Kidney (tissue), 14 donors: ENCODE results near the gene OR1Q1. TPM values are rescaled to one million over a fixed set of nuclear protein-coding genes. Genes with fewer than 3 reads are reported as not detected.

Experiments
- DNase-seq, 5 donors: peaks; one replicate each; pipeline ENCODE4 v3.0.0-alpha.2; 2013 to 2020
- FAIRE-seq: peaks from 2 replicates; lab custom pipeline; 2012; peaks lifted over from hg19 to GRCh38; lab: Jason Lieb, UNC
- H3K27ac ChIP-seq, 2 donors: one replicate each; pipeline ENCODE4 v1.7.0; 2013; ENCODE audit warnings: low read depth in 2 of 2, low read length in 2 of 2, inconsistent platforms in 1 of 2
- H3K27me3 ChIP-seq: one replicate; pipeline ENCODE4 v1.7.1; 2013; ENCODE audit warnings: low read length, inconsistent platforms; ENCODE audit not compliant: control insufficient read depth, insufficient read depth
- H3K36me3 ChIP-seq, 3 donors: one replicate each; pipeline versions ENCODE4 v1.7.0 to v1.7.1; 2013; ENCODE audit warnings: low read length in 3 of 3, control low read depth in 1 of 3, inconsistent platforms in 1 of 3; ENCODE audit not compliant: insufficient read depth in 3 of 3, control insufficient read depth in 2 of 3
- H3K4me1 ChIP-seq, 3 donors: one replicate each; pipeline versions ENCODE4 v1.7.0 to v1.7.1; 2013; ENCODE audit warnings: low read length in 3 of 3, inconsistent platforms in 1 of 3, low read depth in 1 of 3; ENCODE audit not compliant: control insufficient read depth in 2 of 3, insufficient read depth in 2 of 3
- H3K4me3 ChIP-seq, 3 donors: one replicate each; pipeline versions ENCODE4 v1.7.0 to v1.8.1; 2013; ENCODE audit warnings: low read length in 3 of 3, control low read depth in 1 of 3, inconsistent platforms in 1 of 3
- H3K9ac ChIP-seq, 3 donors: one replicate each; pipeline versions ENCODE4 v1.7.0 to v1.7.1; 2013; ENCODE audit warnings: low read length in 3 of 3, control low read depth in 1 of 3, inconsistent platforms in 1 of 3
- H3K9me3 ChIP-seq, 3 donors: one replicate each; pipeline versions ENCODE4 v1.7.0 to v1.7.1; 2013; ENCODE audit warnings: low read length in 3 of 3, control low read depth in 1 of 3, inconsistent platforms in 1 of 3; ENCODE audit not compliant: control insufficient read depth in 2 of 3, insufficient read depth in 1 of 3
- intact Hi-C: fragments of 100-400 bp; cut with DNase I; formaldehyde crosslinking; loops from one replicate; pipeline ENCODE4 v1.11.1; 2022
- polyA plus RNA-seq: library from polyadenylated mRNA; stranded (reverse); fragments of 350-450 nt; fragmentation: Illumina TruSeq; extraction: RNeasy Lipid Tissue Mini Kit (QIAGEN cat#74804); gene quantifications from one replicate; pipeline ENCODE4 v1.2.3, GENCODE V29; 2014; ENCODE audit warnings: low read depth, low replicate concordance; ENCODE audit not compliant: insufficient read depth
- total RNA-seq: library from RNA; stranded (reverse); fragmentation: NEBNext Ultra II Directional; extraction: Animal tissue kit (Norgen Biotek cat#: 25700); gene quantifications from one replicate; pipeline ENCODE4 v1.2.1, GENCODE V29; 2021
- TF ChIP-seq, protein P1 (sequence below): IDR thresholded peaks from 3 replicates; pipeline ENCODE4 v1.5.1; 2012; ENCODE audit warnings: mild to moderate bottlenecking, moderate library complexity, borderline replicate concordance; ENCODE audit not compliant: insufficient read depth; ENCODE audit errors: extremely low read depth
- donor health status: control.
- donor health status: control.
- donor health status: control.
- donor health status: control.
- donor health status: control.
- donor health status: DM: yes; HTN: yes; CAD: no.
- donor health status: Normal renal cell carcinoma (clear cell type).

Gene OR1Q1
- total and polyA plus RNA-seq, 2 donors from 2014 or later = not detected

DNA sequence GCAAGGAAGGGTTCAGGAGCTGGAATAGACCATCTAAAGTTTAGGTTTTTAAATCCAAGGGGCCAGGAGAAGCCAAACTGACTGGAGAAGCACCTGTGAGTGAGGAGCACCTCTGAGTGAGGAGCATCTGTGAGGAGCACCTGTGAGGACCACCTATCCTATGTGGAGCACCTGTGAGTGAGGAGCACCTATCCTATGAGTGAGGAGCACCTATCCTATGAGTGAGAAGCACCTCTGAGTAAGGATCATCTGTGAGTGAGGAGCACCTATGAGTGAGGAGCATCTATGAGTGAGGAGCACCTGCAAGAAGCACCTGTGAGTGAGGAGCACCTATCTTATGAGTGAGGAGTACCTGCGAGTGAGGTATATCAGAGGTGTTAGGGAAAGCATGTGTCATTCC, 8.0 kb upstream of the OR1Q1 start:
- intact Hi-C loops = no loop called here
- TF ChIP-seq, protein P1, sequence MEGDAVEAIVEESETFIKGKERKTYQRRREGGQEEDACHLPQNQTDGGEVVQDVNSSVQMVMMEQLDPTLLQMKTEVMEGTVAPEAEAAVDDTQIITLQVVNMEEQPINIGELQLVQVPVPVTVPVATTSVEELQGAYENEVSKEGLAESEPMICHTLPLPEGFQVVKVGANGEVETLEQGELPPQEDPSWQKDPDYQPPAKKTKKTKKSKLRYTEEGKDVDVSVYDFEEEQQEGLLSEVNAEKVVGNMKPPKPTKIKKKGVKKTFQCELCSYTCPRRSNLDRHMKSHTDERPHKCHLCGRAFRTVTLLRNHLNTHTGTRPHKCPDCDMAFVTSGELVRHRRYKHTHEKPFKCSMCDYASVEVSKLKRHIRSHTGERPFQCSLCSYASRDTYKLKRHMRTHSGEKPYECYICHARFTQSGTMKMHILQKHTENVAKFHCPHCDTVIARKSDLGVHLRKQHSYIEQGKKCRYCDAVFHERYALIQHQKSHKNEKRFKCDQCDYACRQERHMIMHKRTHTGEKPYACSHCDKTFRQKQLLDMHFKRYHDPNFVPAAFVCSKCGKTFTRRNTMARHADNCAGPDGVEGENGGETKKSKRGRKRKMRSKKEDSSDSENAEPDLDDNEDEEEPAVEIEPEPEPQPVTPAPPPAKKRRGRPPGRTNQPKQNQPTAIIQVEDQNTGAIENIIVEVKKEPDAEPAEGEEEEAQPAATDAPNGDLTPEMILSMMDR = no peak
- no peak overlapping the region for H3K27ac ChIP-seq
- DNase-seq (no peak), FAIRE-seq (no peak)
- no peaks in the 10 kb centered on the region for H3K36me3 ChIP-seq
- no peak overlapping the region for H3K4me3 ChIP-seq
- H3K27me3 ChIP-seq = no peaks in the 10 kb centered on the region
- H3K4me1 ChIP-seq = no peaks in the 10 kb centered on the region
- H3K9ac ChIP-seq = no peak overlapping the region
- peaks cover 0 to 2% (median 0%) of the 10 kb centered on the region in 3 donors for H3K9me3 ChIP-seq

DNA sequence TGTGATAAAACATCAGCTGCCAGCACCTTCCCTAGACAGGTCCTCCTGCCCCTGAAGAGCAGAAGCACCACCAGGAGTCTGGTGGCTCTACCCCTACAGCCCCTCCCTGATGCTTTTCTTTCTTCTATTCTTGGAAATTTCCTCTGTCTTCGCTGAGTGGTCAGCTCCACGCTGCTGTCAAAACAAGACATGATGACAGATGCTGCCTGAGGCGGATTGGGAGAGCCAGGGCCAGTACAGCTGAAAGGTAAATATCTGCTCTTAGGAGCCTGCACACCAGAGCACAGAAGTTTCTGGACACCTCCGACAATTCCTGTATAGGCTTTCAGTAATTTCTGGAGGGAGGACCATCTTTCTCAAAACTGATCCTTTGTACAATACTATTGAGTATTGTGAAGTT, 4.7 kb upstream of the OR1Q1 start:
- TF ChIP-seq, protein P1 = no peak
- DNase-seq (no peak), FAIRE-seq (no peak)
- H3K27ac ChIP-seq = no peak overlapping the region
- H3K4me1 ChIP-seq = no peaks in the 10 kb centered on the region
- H3K36me3 ChIP-seq = no peaks in the 10 kb centered on the region
- H3K4me3 ChIP-seq = no peak overlapping the region
- H3K27me3 ChIP-seq = no peaks in the 10 kb centered on the region
- H3K9ac ChIP-seq = no peak overlapping the region
- intact Hi-C loops = no loop called here
- no peaks in the 10 kb centered on the region for H3K9me3 ChIP-seq

DNA sequence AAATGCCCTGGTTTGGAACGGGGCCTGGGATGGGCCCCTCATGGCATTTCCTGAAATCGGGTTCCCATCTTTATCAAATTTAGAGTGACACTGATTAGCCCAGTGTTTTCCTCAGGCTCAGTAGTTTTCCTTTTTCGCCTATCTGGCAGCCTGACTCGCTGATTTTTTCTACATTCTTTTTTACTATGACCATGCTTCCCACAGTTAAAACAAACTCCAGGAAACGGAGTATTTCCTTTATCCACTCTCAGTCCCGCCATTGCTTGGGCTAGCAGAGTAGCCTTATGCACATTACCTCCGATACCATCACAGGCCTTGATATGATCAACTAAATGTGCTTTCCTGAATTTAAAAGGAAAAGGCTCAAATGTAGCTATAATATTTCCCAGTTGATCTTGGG, 5.5 kb downstream of the OR1Q1 start:
- DNase-seq (no peak), FAIRE-seq (no peak)
- H3K36me3 ChIP-seq = no peaks in the 10 kb centered on the region
- TF ChIP-seq, protein P1 = no peak
- no peak overlapping the region for H3K9ac ChIP-seq
- no peak overlapping the region for H3K4me3 ChIP-seq
- no peaks in the 10 kb centered on the region for H3K4me1 ChIP-seq
- H3K9me3 ChIP-seq = peaks cover 0 to 3% (median 0%) of the 10 kb centered on the region in 3 donors
- H3K27me3 ChIP-seq = no peaks in the 10 kb centered on the region
- intact Hi-C loops = no loop called here
- H3K27ac ChIP-seq = no peak overlapping the region

DNA sequence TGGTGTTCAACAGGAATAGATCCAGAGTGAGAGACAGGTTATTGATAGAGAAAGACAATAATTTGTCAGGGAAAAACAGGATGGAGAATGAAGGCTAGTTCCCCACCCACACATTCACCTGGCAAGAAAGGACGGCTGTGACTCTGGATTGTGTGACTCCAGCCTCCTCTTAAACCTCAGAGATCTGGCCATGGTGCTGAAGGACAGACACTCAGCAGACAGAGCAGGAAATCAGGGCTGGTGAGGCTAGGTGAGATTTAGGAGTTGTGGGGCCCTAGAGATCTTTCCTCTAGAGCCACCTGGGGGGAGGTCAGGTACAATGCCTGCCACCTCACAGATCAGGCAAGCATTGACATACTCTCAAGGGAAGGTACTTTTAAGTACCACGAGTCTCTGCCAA, 27.7 kb downstream of the OR1Q1 start:
- intact Hi-C loops = no loop called here
- DNase-seq (peak in 2 of 5 donors; percentile 0 to 26), FAIRE-seq (no peak)
- Histone ChIP-seq H3K4me3 (no peak overlapping the region), H3K9ac (no peak overlapping the region), H3K9me3 (peaks cover 0 to 10% (median 0%) of the 10 kb centered on the region in 3 donors), H3K27me3 (no peaks in the 10 kb centered on the region), H3K4me1 (no peaks in the 10 kb centered on the region), H3K27ac (no peak overlapping the region), H3K36me3 (no peaks in the 10 kb centered on the region)
- TF ChIP-seq, protein P1 = no peak
